Measurements from ENCODE around the gene SLC44A1.

- no peak for TF ChIP-seq POLR2A (IDR thresholded peaks at IDR 0.05; ENCODE audit: extremely low read depth, insufficient read length)
- TF ChIP-seq, protein P1, sequence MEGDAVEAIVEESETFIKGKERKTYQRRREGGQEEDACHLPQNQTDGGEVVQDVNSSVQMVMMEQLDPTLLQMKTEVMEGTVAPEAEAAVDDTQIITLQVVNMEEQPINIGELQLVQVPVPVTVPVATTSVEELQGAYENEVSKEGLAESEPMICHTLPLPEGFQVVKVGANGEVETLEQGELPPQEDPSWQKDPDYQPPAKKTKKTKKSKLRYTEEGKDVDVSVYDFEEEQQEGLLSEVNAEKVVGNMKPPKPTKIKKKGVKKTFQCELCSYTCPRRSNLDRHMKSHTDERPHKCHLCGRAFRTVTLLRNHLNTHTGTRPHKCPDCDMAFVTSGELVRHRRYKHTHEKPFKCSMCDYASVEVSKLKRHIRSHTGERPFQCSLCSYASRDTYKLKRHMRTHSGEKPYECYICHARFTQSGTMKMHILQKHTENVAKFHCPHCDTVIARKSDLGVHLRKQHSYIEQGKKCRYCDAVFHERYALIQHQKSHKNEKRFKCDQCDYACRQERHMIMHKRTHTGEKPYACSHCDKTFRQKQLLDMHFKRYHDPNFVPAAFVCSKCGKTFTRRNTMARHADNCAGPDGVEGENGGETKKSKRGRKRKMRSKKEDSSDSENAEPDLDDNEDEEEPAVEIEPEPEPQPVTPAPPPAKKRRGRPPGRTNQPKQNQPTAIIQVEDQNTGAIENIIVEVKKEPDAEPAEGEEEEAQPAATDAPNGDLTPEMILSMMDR (IDR thresholded peaks at IDR 0.05; ENCODE audit: low read depth, low read length), result no peak
These were observed 172.4 kb downstream of the SLC44A1 start for GRCh38 chr9:105416840-105417239.

Measured in NB4 (cell line).